GM18868 (cell line): Measurements from ENCODE around the gene KRT1.
"Not testable (repeated sequence)": the region's sequence is repeated elsewhere in the genome, so short reads cannot be mapped to it uniquely, and the experiment has no call there.

Experiments
- ATAC-seq: cut with Tn5 transposase; IDR thresholded peaks from one replicate; pipeline ENCODE4 v1.9.1; 2021; ENCODE audit warnings: mild to moderate bottlenecking, moderate library complexity; ENCODE audit not compliant: unreplicated experiment

Gene KRT1

DNA sequence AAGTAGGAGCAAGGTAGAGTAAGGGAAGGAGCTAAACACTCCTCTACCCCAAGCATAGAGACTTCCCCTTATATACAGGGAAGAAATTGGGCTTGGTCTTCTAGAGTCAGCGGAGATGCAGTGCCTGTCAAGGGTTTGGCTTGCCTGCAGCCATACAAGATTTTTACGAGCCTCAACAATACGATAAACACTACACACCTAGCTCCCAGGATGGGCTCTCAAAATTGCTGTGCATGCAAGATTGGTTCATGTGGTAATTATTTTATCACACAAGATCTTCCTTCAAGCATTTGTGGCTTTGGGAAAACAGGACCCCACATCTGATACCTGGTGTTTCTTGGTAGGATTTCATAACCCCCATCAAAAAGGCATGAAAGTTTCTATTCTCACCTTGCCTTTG is at the start of gene KRT1:
Gene KRT1, minus strand, starts transcription at position 45 of the 400 bp plus-strand sequence. CDS start 59 bp downstream, outside the sequence.
- ATAC-seq = no peak

DNA sequence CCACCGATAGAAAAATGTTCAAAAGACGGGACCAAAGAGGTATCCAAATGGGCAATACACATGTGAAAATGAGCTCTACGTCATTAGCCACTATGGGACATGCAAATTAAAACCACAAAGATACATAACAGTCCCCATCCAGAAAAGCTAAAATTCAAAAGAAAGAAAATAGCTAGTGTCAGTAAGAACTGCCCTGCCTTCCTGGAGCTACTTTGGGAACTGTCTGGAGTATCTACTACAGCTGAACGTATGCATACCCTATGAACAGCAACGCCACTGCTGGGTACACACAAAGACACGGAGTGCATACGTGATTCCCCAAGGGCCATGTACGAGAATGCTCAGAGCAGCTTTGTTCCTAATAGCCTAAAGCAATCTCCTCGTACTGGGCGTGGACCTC is 48.9 kb upstream of the KRT1 start:
- no peak for ATAC-seq

DNA sequence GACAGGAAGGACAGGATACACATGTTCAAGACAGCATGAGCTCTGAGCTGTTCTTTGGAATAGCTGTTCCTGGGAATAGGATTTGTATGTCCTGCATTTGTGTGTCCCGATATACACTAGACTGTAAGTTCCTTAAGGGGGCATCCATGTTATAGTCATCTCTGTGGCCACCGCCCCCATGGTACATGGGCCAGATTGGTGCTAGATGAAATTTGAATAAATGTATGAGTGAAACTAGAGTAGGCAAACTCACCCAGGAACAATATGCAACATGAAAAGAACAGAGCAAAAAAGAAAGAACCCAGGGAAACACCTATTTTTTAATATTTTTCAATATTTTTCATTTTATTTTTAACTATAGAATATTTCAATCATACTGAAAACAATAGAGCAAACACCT is 48.2 kb upstream of the KRT1 start:
- ATAC-seq = no peak

DNA sequence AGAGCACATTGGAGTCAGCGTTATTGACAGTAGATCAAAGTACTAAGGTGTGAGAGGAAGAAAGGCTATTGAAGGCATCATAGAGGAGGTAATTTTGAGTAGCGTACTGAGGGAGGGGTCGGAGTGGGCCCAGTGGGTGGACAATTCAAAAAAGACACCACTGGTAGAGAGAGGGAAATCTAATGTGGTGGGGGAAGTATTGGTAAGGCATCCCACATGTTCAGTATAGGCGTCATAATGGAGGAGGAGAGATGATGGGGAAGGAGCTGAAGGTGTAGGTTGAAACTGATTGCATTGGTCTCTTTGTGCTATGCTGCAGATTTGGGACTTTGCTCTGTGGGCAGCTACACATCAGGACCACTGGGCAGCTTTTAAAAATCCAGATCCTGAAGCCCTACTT is 46.8 kb upstream of the KRT1 start:
- no peak for ATAC-seq

DNA sequence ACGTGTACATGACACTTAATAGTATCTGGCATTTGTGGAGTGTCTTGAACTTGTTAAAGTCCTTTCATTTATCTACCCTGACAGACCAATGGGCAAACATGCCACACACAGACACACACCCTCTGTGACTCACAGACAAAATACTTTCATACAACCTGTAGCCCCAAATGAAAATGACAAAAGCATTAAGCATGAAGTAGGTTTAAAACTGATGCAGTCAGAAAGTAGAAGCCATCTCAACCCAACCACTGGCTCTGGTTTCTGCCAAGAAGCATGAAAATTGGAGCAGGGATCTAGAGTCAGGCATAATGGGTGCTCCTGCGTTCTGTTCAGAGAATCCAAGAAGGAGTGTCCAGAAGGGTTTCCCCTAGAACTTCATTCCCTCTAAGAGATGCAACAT is 46.2 kb upstream of the KRT1 start:
- ATAC-seq = no peak

DNA sequence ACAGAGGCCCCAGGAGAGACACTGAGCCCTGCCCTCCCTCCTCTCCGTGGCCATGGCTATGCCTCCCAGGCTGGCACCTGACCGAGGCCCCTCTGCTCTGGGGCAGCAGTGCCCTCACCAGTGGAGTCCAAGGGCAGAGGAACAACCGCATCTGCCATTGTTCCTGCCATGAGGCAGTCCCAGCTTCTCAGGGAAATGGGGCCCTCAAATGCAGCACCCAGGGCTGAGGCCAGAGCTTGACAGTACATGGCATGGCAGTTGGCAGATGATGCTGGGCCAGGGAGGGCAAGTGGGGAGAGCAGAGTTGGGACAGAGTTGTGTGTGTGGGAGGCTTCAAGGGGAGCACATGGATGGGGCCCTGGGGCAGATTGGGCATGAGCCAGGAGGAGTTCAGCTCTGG is 44.2 kb upstream of the KRT1 start:
- ATAC-seq = no peak

DNA sequence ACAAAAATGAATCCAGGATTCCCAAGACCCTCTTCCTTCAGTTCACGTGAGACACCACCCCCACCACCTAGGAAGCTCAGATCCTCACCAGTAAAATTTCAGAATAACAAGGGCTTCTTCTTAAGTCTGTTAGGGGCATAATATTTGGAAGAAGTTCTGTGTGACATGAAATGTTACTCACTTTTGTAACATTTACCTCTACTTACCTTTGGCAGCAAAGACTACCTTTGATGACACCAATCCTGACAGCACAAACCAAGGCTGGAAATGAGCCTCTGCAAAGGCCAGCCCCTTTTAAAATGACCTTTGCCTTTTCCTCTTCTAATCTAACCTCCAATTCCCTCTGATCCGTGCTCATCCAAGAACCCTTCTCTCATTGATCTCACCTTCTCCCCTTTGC is 42.5 kb upstream of the KRT1 start:
- ATAC-seq = no peak

DNA sequence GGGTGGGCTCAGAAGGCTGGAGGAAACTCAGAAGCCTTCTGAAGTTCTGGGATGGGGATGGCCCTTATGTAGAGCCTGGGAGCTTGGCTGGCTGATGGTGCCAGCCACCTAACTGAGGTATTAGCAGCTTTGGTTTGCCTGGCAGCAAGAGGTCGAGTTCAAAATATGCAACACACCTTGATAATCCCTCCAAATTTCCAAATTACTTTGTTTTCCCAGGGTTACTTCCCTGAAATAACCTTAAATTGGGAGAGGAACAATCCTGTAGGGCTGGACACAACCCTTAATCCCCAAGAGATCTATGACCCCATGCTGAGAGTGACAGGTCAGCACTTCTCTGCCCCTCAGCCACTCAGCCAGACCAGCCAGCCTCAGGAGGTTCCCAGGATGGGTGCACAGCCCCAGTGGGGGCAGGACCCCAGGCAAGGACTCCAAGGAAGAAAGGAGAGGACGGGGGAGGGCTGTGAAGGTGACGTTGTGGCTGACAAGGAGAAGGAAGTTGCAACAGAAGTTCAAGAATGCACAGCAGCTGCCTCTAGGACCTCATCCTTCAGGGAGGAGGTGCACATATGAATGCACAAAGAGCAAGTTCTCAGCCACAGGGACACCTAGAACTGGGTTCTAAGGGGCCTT is 41.7 kb upstream of the KRT1 start:
- ATAC-seq = no peak

DNA sequence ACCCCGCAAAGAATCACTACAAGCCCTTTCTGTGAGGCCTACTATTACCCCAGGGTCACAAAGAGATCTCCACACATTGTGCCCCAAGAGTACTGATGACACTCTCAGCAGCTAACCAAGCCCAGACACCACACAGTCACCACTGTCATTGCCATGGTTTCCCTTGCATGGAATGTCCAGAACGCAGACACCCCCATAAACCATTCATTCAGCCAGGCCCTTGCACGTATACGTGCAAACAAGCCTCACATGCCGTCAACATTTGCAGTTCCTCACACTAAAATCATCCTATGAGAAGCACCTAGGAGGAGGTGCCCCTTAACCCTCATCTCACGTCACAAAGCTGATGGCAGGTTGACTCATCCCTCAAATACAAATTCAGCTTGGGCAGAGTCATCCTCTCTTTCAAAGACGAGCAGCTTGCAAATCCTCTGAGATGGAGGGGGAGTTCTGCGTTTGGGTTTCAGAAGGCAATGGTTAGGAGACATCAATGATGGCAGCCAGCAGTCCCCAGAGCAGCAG is 40.2 kb upstream of the KRT1 start:
- ATAC-seq = no peak

DNA sequence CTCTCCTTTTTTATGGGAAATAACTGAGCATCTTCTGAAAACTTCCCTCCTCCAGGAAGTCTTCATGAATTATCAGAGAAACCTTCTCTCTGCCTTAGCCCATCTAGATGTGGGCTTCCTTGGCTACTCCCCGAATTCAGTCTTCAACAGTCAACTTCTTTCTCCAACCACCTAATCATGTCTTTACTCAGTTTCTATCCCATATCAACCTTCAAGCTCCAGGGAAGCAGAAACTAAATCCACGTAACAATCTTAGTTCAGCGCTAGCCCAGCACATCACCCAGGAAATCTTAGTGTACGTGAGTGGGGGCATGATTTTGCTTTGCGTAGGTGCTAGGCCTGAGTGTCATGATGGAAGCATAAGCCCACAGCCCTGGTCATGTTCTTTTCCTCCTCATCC is 35.9 kb upstream of the KRT1 start:
- ATAC-seq = no peak

DNA sequence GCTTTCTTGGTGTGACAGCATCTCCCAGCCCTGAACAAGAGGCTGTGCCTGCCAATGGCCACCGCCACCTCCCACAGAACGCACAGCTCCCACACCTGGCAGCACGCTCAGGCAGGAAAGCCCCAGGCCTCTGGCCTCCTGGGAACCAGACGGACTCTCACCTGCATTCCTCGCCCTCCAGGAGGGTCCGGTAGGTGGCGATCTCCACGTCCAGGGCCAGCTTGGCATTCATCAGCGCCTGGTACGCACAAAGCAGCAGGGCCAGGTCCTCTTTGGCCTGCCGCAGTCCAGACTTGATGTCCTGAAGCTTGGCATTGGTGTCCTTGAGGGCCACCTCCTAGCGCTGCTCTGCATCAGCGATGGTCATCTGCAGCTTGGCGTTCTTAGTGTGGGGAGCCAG is 35.2 kb upstream of the KRT1 start:
- ATAC-seq = no peak

DNA sequence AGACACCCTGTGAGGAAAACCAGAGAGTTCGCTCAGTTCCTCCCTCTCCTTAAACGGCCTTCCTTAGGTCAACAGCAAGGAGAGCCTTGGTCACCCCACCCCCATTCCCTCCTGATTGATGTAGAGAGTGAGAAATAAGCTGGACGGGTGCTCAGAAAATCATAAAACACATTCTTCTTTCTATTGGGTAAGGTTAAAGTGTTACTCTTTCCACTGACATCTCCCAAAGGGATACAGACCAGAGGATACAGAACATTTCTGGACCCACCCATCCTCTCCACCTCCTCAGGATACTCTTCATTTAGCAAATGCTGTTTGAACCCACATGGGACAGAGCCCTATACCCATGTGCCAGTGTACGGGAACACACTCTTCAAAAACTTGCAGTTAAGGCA is 34.7 kb upstream of the KRT1 start:
- no peak for ATAC-seq

DNA sequence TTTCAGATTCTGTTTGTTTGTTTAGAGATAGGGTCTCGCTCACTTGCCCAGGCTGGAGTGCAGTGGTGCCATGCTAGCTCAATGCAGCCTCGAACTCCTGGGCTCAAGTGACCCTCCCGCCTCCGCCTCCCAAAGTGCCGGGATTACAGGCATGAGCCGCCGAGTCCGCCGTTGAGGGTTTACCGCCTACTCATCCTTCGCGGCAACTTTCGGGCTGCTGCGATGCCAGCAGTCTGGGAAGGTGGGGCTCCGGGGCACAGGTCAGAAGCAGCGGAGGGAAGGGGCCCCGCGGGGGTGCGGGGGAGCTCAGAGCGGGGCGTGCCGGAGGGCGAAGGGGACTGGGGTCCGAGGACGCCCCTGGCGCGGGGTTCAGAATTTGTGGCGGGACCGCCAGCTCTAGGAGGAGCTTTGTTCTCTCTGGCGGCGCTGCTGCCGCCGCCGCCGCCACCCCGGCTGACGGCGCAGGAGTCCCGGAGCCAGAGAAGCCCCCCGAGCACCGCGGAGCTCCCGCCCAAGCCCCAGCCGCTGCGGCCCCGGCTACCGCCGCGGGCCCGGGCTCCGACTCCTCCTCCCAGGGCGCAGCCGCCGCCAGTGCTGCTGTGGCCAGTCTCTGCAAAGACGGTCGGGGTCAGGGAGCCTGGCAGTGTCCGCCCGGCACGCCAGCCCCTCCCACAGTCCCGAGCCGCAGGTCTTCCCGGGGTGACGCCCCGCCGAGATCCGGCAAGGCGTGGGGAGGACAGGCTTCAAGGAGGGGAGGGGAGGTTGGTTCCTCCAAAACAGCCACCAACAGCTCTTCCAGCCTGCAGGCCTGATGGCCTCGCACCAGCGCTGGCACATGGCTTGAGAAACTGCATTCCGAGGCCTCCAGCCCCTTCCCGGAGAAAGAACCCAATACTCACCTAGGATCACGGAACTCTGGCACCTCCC is 34.0 kb upstream of the KRT1 start:
- no peak for ATAC-seq

DNA sequence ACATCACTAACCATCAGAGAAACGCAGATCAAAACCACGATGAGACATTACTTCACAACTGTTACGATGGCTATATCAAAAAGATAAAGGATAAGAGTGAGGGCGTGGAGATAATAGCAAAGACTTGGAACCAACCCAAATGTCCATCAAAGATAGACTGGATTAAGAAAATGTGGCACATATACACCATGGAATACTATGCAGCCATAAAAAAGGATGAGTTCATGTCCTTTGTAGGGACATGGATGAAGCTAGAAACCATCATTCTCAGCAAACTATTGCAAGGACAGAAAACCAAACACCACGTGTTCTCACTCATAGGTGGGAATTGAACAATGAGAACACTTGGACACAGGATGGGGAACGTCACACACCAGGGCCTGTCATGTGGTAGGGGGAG is 31.9 kb upstream of the KRT1 start:
- ATAC-seq = not testable (repeated sequence)

DNA sequence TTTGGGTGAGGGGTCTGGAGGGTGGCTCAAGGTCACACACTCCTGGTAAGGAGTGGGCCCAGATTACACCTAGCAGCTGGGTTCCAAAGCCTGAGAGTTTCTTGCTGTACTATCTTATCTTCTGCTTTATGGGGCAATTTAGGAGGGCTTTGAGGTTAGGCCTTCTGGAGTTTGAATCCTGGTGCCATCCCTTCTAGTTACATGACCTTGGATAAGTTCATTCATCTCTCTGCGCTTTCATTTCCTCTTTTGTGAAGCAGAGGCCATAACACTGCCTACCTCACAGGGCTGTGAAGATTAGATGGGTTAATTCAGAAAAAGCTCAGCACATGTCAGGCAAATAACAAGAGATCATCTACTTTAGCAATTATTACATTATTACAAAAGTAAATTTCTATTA is 30.5 kb upstream of the KRT1 start:
- ATAC-seq = no peak

DNA sequence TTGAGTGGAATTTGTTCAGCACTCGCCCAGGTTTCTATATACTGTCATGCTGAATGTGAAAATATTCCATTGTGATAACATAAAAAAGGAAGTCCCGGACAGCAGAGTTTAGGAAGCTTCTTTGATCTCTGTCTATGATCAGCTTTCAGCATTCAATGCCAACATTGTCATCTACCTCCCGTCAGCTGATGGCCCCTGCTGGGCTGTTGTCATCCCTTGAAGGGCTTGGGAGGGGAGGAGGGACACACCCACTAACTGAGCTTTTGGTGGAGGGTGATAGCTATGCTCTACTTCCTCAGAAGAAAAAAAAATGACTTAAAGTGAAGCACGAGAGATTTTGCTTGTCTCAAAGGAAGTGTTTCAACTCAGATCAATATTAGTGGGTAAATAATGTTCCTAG is 27.8 kb upstream of the KRT1 start:
- ATAC-seq = no peak

DNA sequence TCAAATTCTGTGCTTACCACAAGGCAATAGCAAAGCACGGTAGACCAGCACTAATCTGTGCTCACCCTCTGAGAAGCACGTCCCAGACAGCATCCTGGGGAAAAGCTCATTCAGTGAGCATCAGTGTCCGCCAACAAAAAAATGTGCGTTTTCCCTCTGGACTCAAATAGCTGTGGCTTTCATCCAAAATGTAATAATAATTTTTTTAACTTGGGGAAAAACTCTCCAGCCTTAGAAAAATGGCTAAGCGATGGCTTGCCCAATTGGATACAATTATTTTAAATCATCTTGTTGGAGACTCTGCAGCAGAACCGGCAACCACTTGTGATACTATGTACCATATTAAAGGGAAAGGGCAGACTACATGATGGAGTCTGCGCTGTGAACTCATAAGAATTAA is 24.3 kb upstream of the KRT1 start:
- no peak for ATAC-seq

DNA sequence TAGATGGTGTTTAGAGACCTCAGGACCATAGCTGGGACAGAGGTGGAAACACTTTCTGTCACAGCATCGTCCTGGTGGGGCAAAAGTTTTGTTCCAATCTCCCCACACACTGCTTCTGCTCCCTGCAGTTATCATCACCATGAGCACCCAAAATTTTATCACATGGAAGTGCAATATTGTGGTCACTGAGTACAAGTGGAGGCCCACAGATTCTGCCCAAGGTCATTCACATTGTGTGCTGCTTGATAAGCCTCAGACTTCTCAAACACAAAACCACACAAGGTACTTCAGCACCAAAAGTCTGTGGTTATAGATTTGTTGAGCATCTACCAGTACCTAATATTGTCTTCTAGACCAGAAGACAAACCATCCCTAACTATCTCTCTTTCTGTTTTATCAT is 23.7 kb upstream of the KRT1 start:
- ATAC-seq = no peak

DNA sequence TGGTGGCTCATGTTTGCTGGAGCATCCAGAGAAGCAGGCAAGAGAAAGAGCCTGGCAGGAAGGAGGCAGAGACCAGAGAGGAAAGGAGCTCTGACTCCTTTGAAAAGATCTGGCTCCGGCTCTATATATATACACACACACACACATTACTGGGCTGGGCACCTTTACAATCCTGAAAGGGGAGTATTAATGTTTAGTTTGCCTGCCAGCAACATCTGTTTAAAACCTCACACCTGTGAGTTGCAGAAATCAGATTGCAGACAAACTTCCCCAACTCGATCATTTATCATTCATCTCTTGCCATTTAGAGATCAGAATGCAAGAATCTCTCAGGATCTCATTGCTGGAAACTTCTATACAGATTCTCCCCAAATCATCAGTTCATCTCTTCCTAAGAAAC is 23.2 kb upstream of the KRT1 start, which contains the start of gene KRT77:
Gene KRT77, minus strand, starts transcription at position 101 of the 400 bp plus-strand sequence. Its CDS starts 90 bp downstream, at position 11.
- no peak for ATAC-seq

DNA sequence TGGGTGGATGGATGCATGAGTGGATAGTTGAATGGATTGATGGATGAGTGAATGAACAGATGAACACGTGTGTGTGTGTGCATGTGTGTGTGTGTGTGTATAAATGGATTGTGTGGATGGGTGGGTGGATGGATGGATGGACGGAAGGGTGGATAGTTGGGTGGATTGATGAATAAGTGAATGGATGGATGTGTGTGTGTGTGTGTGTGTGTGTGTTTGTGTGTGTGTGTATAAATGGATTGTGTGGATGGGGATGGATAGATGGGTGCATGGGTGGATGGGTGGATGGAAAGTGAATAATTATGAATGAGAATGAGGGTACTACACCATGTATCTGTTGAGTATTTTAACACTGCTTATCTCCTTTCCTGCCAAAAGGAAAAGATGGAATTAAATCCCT is 22.1 kb upstream of the KRT1 start:
- ATAC-seq = no peak

DNA sequence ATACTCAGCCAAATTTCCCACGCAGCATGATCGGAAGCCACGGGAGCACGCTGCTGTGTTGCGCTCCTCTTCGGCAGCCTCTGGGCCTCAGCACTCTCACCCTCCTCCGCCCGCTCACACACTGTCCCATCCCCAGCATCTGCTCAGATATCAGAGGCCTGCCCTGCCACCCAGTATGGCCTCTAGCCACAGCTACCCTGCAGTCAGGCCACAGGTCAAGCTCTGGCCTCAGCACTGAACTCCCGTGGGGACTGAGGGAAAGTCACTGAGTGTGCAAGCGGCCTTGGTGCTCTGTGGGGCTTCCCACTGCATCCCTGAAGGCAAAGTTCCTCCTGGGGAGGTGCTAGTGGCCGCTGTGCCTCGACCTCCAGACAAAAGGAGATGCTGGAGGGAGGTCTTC is 21.1 kb upstream of the KRT1 start:
- no peak for ATAC-seq

DNA sequence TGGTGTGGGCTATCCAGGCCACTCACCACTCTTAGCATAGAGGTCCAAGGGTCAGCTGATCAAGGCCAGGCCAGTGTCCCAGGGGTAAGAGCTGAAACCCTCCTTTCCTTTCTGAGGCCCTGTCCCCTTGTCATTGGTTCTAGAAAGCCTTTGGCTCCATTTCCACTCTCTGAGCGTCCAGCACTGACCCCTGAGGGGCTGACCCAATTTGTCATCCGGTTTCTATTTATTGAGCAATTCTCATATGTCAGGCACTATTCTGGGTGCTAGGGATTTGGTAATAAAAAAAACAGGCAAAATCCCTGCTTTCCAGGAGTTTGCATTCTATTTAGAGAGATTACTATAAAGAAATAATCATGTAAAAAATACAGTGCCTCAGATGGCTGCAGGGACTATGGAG is 19.8 kb upstream of the KRT1 start:
- no peak for ATAC-seq
